AG09319 (cell line): ENCODE results near the gene DOK6.

Experiments used
- DNase-seq: peaks from one replicate; pipeline ENCODE4 v3.0.0-alpha.2; 2010; ENCODE audit warnings: low read depth; ENCODE audit errors: extremely low read depth
- TF ChIP-seq, protein P1 (sequence below): IDR thresholded peaks from 2 replicates; pipeline ENCODE4 v1.5.1; 2011; ENCODE audit warnings: low read depth, mild to moderate bottlenecking, inconsistent platforms, low read length, moderate library complexity

Gene DOK6

DNA sequence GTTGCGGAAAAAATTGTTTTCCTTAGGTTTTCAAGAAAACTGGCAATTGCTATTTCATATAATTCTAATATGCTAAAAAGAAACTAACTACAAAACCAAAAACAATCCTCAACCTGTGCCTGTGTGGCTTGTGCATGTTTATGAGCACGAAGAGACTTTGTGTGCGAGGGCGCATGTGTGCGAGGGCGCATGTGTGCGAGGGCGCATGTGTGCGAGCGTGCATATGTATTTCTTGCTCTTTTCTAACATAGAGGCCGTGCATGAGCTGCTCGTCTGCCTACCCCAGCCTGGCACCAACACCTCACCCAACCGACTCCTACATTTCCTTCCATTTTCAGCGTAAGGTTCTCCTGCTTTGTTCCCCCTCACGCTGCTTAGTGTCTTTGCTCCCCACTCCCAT lies 211.6 kb downstream of the DOK6 start:
- DNase-seq, result no peak
- TF ChIP-seq, protein P1, sequence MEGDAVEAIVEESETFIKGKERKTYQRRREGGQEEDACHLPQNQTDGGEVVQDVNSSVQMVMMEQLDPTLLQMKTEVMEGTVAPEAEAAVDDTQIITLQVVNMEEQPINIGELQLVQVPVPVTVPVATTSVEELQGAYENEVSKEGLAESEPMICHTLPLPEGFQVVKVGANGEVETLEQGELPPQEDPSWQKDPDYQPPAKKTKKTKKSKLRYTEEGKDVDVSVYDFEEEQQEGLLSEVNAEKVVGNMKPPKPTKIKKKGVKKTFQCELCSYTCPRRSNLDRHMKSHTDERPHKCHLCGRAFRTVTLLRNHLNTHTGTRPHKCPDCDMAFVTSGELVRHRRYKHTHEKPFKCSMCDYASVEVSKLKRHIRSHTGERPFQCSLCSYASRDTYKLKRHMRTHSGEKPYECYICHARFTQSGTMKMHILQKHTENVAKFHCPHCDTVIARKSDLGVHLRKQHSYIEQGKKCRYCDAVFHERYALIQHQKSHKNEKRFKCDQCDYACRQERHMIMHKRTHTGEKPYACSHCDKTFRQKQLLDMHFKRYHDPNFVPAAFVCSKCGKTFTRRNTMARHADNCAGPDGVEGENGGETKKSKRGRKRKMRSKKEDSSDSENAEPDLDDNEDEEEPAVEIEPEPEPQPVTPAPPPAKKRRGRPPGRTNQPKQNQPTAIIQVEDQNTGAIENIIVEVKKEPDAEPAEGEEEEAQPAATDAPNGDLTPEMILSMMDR, result no peak

DNA sequence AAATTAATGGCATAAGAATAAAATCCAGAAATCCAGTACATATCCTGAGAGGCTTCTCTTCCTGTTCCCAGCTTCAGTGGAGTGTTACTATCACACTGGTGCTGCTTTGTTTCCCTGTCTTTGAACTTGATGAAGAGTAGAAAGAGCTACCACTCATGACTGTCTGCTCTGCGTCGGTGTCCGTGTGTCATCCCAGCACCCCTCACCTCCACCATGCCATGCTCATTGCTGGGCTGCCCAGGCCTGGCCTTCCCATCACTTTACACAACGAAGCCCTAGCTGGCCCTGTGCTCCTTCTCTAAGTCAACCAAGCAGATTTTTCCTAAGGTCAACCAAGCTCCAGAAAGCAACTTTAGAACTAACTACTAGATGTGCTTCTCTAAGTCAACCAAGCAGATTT lies 215.4 kb downstream of the DOK6 start:
- DNase-seq, result no peak
- TF ChIP-seq, protein P1, result no peak

DNA sequence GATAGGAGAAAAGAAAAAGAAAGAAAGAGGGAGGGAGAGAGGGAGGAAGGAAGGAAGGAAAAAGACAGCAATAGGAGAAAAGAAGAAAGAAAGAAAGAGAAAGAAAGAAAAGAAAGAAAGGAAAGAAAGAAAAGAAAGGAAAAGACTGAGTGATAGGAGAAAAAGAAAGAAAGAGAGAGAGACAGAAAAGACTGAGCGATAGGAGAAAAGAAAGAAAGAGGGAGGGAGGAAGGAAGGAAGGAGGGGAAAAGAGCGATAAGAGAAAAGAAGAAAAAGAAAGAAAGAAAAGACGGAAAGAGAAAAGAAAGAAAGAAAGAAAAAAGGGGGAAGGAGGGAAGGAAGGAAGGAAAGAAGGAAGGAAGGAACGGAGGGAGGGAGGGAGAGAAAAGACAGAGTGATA lies 216.7 kb downstream of the DOK6 start:
- no peak for DNase-seq
- TF ChIP-seq, protein P1, result no peak

DNA sequence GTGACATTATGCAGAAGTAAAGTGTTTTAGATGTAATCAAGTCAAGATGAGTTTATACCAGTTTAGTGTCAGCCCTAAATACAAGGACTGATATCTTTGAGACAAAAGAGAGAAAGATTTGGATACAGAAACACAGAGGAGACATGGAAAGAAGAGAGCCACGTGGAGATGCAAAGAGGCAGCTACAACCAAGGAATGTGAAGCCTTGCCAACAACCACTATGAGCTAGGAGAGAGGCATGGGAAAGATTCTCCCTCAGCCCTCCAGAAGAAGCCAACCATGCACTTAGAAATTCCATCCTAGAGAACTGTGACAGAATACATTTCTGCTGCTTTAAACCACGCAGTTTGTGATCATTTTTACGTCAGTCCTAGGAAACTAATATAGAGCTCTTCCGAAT lies 217.2 kb downstream of the DOK6 start:
- peak; percentile 11 for DNase-seq
- TF ChIP-seq, protein P1, result no peak

DNA sequence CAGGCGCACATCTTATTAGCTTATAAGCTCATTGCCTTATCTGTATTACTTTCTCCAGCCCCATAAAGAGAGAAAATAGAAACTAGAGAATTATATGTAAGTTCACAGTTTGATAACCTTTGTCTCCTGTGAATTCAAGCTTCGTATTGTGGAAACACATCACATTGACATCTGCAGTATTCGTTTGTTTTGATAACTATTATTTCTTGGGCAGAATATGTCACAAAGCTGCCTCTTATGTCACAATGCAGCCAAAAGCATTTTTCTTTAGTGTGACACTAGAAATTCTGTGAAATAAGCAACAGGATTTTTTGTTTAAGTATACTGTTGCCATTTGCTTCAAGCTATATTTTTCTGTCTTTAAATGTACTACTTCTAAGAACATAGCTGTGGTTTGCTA lies 221.5 kb downstream of the DOK6 start:
- DNase-seq, result no peak

DNA sequence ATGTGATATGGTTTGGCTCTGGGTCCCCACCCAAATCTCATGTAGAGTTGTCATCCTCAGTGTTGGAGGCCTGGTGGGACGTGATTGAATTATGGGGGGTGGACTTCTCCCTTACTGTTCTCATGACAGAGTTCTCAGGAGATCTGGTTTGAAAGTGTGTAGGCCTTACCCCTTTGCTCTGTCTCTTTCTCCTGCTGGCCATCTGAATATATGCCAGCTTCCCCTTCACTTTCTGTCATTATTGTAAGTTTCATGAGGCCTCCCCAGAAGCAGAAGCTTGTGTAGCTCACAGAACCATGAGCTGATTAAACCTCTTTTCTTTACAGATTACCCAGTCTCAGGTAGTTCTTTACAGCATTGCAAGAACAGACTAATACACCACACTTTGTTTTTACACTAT lies 222.3 kb downstream of the DOK6 start:
- DNase-seq, result no peak
- TF ChIP-seq, protein P1, result no peak

More for the DNA sequence above, 221.5 kb downstream of the DOK6 start:
- TF ChIP-seq, protein P1, result no peak

DNA sequence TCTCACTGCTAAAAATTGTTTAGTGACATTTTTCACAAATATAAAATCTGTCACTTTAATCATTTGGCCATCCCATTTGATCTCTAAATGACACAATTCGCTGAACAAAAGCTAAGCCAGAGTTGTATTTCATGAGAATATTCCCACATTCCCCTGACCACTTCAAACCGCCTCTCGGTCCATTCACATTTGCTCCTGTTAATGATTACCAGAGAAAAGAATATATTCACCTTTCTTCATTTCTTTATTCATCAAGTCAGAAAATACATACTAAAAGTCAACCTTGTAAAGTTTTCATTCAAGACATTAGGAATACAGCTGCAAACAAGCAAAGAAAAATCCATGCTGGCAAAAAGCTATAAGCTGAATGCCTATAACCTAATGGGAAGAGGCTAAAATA lies 225.5 kb downstream of the DOK6 start:
- no peak for DNase-seq
- TF ChIP-seq, protein P1, result no peak
